GM23338 (cell line): Measurements from ENCODE around the gene RET. TPM values are rescaled to one million over a fixed set of nuclear protein-coding genes. Genes with fewer than 3 reads are reported as not detected.

ENCODE experiments used
- ATAC-seq: fragments of 200-7000 bp; cut with Tn5 transposase; 3 replicates; pipeline ENCODE4 v1.9.1; 2020
- DNase-seq: peaks from one replicate; pipeline ENCODE4 v3.0.0-alpha.2; 2015; ENCODE audit warnings: low spot score
- H2AFZ ChIP-seq: fragments of 200-600 bp; sonication (generic); 2 replicates; pipeline ENCODE4 v1.8.0; 2016; ENCODE audit warnings: antibody characterized with exemption, mild to moderate bottlenecking, moderate library complexity
- H3F3A ChIP-seq: fragments of 200-600 bp; sonication (generic); replicated peaks from 2 replicates; pipeline ENCODE4 v1.8.0; 2017; ENCODE audit warnings: antibody characterized with exemption, mixed run types, low read depth
- H3K27ac ChIP-seq: fragments of 200-600 bp; sonication (generic); 2 replicates; pipeline ENCODE4 v1.6.1; 2016; ENCODE audit warnings: low read depth
- H3K27me3 ChIP-seq: fragments of 200-600 bp; sonication (generic); 2 replicates; pipeline ENCODE4 v1.8.0; 2016; ENCODE audit warnings: mild to moderate bottlenecking, mixed run types, moderate library complexity; ENCODE audit not compliant: insufficient read depth
- H3K36me3 ChIP-seq: fragments of 200-600 bp; sonication (generic); 2 replicates; pipeline ENCODE4 v1.8.0; 2016; ENCODE audit warnings: mild to moderate bottlenecking; ENCODE audit not compliant: insufficient read depth
- H3K4me1 ChIP-seq: fragments of 200-600 bp; sonication (generic); 2 replicates; pipeline ENCODE4 v1.8.0; 2016; ENCODE audit warnings: mild to moderate bottlenecking, moderate library complexity; ENCODE audit not compliant: insufficient read depth
- H3K4me2 ChIP-seq: fragments of 200-600 bp; sonication (generic); 2 replicates; pipeline ENCODE4 v1.7.1; 2017; ENCODE audit warnings: mixed run types
- H3K4me3 ChIP-seq: fragments of 200-600 bp; sonication (generic); 2 replicates; pipeline ENCODE4 v1.6.1; 2016; ENCODE audit warnings: mixed run types
- H3K79me2 ChIP-seq: fragments of 200-600 bp; sonication (generic); replicated peaks from 2 replicates; pipeline ENCODE4 v1.8.0; 2017; ENCODE audit warnings: mild to moderate bottlenecking; ENCODE audit not compliant: insufficient read depth
- H3K9me2 ChIP-seq: fragments of 200-600 bp; sonication (generic); 2 replicates; pipeline ENCODE4 v1.8.0; 2017; ENCODE audit not compliant: insufficient read depth
- H4K20me1 ChIP-seq: fragments of 200-600 bp; sonication (generic); replicated peaks from 2 replicates; pipeline ENCODE4 v1.8.0; 2017; ENCODE audit warnings: mild to moderate bottlenecking; ENCODE audit not compliant: insufficient read depth
- H3K27ac Mint-ChIP-seq: 2 replicates; pipeline ENCODE4 v1.8.0; 2020; ENCODE audit warnings: inconsistent platforms, mild to moderate bottlenecking, moderate library complexity, mixed read lengths
- H3K27me3 Mint-ChIP-seq: 3 replicates; pipeline ENCODE4 v1.8.0; 2022; ENCODE audit warnings: low read depth, mild to moderate bottlenecking, moderate library complexity, mixed read lengths, inconsistent platforms; ENCODE audit not compliant: insufficient read depth, poor library complexity
- H3K36me3 Mint-ChIP-seq: 3 replicates; pipeline ENCODE4 v1.8.0; 2021; ENCODE audit warnings: low read depth, mild to moderate bottlenecking, inconsistent platforms, moderate library complexity, mixed read lengths
- H3K4me1 Mint-ChIP-seq: 3 replicates; pipeline ENCODE4 v1.8.0; 2020; ENCODE audit warnings: mild to moderate bottlenecking, inconsistent platforms, mixed read lengths
- H3K4me3 Mint-ChIP-seq: 3 replicates; pipeline ENCODE4 v1.8.0; 2021; ENCODE audit warnings: moderate library complexity, mild to moderate bottlenecking, inconsistent platforms, mixed read lengths
- H3K9me3 Mint-ChIP-seq: 3 replicates; pipeline ENCODE4 v1.8.0; 2020; ENCODE audit warnings: moderate library complexity, mild to moderate bottlenecking, inconsistent platforms, mixed read lengths
- CREB1 ChIP-seq: fragments of 250-450 bp; sonication (Bioruptor Pico); IDR thresholded peaks from 2 replicates; pipeline ENCODE4 v1.5.0; 2020; ENCODE audit warnings: low read depth, mild to moderate bottlenecking, moderate library complexity
- CTCF ChIP-seq, 2 experiments: fragments of 200-600 bp in 1 of 2; sonication (generic) in 1 of 2; conservative IDR thresholded peaks; 2 replicates each; pipeline versions ENCODE4 v1.5.1 to v1.6.1; 2016 to 2017; ENCODE audit warnings: antibody characterized with exemption in 2 of 2, low read depth in 2 of 2, mild to moderate bottlenecking in 2 of 2, moderate library complexity in 1 of 2
- ETS1 ChIP-seq: IDR thresholded peaks from 2 replicates; pipeline ENCODE4 v1.6.1; 2016; ENCODE audit warnings: antibody characterized with exemption
- EZH2 ChIP-seq: fragments of 200-600 bp; sonication (generic); IDR thresholded peaks from one replicate; pipeline ENCODE4 v1.8.0; 2017; ENCODE audit warnings: antibody characterized with exemption, mild to moderate bottlenecking, low read depth; ENCODE audit not compliant: unreplicated experiment
- JUNB ChIP-seq: IDR thresholded peaks from one replicate; pipeline ENCODE4 v1.6.1; 2016; ENCODE audit warnings: antibody characterized with exemption; ENCODE audit not compliant: unreplicated experiment
- NANOG ChIP-seq: IDR thresholded peaks from 2 replicates; pipeline ENCODE4 v1.6.1; 2016; ENCODE audit warnings: antibody characterized with exemption, borderline replicate concordance
- POLR2AphosphoS5 ChIP-seq: IDR thresholded peaks from 2 replicates; pipeline ENCODE4 v1.6.1; 2016; ENCODE audit warnings: antibody characterized with exemption, low read depth
- REST ChIP-seq: IDR thresholded peaks from one replicate; pipeline ENCODE4 v1.6.1; 2018; ENCODE audit warnings: antibody characterized with exemption; ENCODE audit not compliant: unreplicated experiment
- ZNF114 ChIP-seq: fragments of 250-450 bp; sonication (Bioruptor Pico); IDR thresholded peaks from 2 replicates; pipeline ENCODE4 v1.5.0; 2020; ENCODE audit warnings: mild to moderate bottlenecking, moderate library complexity
- ZNF331 ChIP-seq: fragments of 250-450 bp; sonication (Bioruptor Pico); IDR thresholded peaks from 2 replicates; pipeline ENCODE4 v1.5.0; 2020; ENCODE audit warnings: low read depth, mild to moderate bottlenecking, moderate library complexity
- ZNF462 ChIP-seq: fragments of 250-450 bp; sonication (Bioruptor Pico); IDR thresholded peaks from 2 replicates; pipeline ENCODE4 v1.5.0; 2020; ENCODE audit warnings: mild to moderate bottlenecking, moderate library complexity
- polyA plus RNA-seq: library from polyadenylated mRNA; unstranded; fragments of >200 nt; fragmentation: Nextera tagmentation; extraction: Ambion mirVana; gene quantifications from 2 replicates; pipeline ENCODE4 v1.2.1, GENCODE V29; 2016
- total RNA-seq: library from RNA; depleted of rRNA; stranded (reverse); fragments of >200 nt; shearing (Covaris generic); gene quantifications from 2 replicates; pipeline ENCODE4 v1.2.3, GENCODE V29; 2014

RET gene
- total and polyA plus RNA-seq, 2 experiments from 2014 or later: 5.5 to 9.8 TPM

GRCh38 chr10:43045631-43046287, 31.1 kb upstream of the RET start:
- TF ChIP-seq JUNB (no peak), REST (no peak), ETS1 (no peak), ZNF331 (CRISPR knock-in tag) (no peak), EZH2 (no peak), CREB1 (CRISPR knock-in tag) (no peak), POLR2AphosphoS5 (no peak), ZNF114 (no peak), CTCF (conservative IDR thresholded peaks at IDR 0.05; ENCODE audit: low read depth in 2 of 2) (no peak), ZNF462 (CRISPR knock-in tag) (no peak), NANOG (no peak)
- peaks cover 17% of the 10 kb centered on the region for H3K4me1 Mint-ChIP-seq
- Histone ChIP-seq H3K27ac (no peak overlapping the region), H3K4me2 (no peak overlapping the region), H3K79me2 (no peaks in the 10 kb centered on the region), H3K4me1 (peaks cover 3% of the 10 kb centered on the region), H3K36me3 (no peaks in the 10 kb centered on the region), H3K27me3 (no peaks in the 10 kb centered on the region), H3K4me3 (no peak overlapping the region), H3F3A (no peaks in the 10 kb centered on the region), H4K20me1 (no peaks in the 10 kb centered on the region), H3K9me2 (no peaks in the 10 kb centered on the region), H2AFZ (no peak overlapping the region)
- no peak for ATAC-seq
- peaks cover 7% of the 10 kb centered on the region for H3K27me3 Mint-ChIP-seq
- no peaks in the 10 kb centered on the region for H3K9me3 Mint-ChIP-seq
- H3K4me3 Mint-ChIP-seq: no peak overlapping the region
- no peak overlapping the region for H3K27ac Mint-ChIP-seq
- no peaks in the 10 kb centered on the region for H3K36me3 Mint-ChIP-seq
- no peak for DNase-seq
